Measurements from ENCODE around the gene MYO15B.

Gene MYO15B

DNA sequence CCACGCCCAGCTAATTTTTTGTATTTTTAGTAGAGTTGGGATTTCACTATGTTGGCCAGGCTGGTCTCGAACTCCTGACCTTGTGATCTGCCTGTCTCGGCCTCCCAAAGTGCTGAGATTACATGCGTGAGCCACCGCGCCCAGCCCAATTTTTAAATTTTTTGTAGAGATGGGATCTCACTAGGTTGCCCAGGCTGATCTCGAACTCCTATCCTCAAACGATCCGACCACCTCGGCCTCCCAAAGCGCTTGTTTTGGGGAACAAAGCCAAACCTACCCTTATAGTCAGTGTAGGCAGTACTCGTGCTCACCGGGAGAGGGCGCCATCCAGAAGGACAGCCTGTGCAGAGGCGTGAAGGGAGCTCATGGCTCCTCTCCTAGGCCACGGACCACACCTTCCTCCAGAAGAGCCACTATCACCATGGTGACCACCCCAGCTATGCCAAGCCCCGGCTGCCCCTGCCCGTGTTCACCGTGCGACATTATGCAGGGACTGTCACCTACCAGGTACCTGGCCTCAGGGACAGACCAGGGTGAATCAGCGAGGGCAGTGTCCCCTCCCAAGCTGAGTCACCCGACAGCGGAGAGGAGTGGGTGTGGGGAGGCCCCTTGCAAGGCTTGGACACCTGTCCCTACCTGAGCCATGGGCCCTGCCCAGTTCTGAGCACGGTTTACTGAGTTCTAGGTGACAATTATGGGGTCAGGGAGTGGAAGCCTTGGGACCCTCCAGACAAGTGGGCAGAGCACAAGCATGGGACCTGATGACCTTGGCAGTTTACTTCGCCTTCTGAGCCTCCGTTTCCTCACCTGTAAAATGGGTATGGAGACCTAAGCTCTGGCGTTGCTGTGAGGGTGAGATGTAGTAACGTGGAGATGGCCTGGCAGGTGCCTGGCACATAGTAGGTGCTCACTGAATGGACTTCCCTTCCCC lies 13.7 kb downstream of the MYO15B start:
- H3K4me1 ChIP-seq (ENCODE audit: control extremely low read depth in 1 of 4, control insufficient read depth in 4 of 4, insufficient read depth in 4 of 4, low read length in 3 of 4), result no peaks in the 10 kb centered on the region
- H3K27ac ChIP-seq (ENCODE audit: insufficient read depth in 1 of 2, low read depth in 1 of 2, low read length in 2 of 2, poor library complexity in 1 of 2, severe bottlenecking in 2 of 2), result no peak overlapping the region
- no peak overlapping the region for H3K4me3 ChIP-seq (ENCODE audit: control insufficient read depth in 1 of 7, extremely low read depth in 1 of 7, insufficient read depth in 4 of 7, low read depth in 2 of 7, low read length in 6 of 7)
- H3K9me3 ChIP-seq (ENCODE audit: control extremely low read depth in 1 of 5, control insufficient read depth in 4 of 5, insufficient read depth in 2 of 5, low read depth in 1 of 5, low read length in 4 of 5), result no peaks in the 10 kb centered on the region
- ChIA-PET CTCF (interaction anchor here (0.6 to 5.5 kb wide), 20 partner anchors 8 to 171 kb away, joined by 3 to 30 read pairs (median 4); partner anchors contain the start of gene SMIM5), POLR2A (interaction anchor here (0.6 to 0.8 kb wide), 2 partner anchors 7 to 13 kb away, joined by 3 to 4 read pairs; no protein-coding TSS in a partner anchor)
- WGBS (ENCODE audit: insufficient coverage), result 80% methylated on average over 26 of the region's 28 CpGs
- H3K27me3 ChIP-seq (replicated peaks in 2 of 5; ENCODE audit: control insufficient read depth in 4 of 5, insufficient read depth in 5 of 5, low read length in 4 of 5), result no peaks in the 10 kb centered on the region
- DNase-seq, result peak; percentile 71 to 84 (median 83)
- peaks cover 0 to 32% (median 17%) of the 10 kb centered on the region in 4 experiments for H3K36me3 ChIP-seq (ENCODE audit: control insufficient read depth in 4 of 4, insufficient read depth in 4 of 4, low read length in 3 of 4)

DNA sequence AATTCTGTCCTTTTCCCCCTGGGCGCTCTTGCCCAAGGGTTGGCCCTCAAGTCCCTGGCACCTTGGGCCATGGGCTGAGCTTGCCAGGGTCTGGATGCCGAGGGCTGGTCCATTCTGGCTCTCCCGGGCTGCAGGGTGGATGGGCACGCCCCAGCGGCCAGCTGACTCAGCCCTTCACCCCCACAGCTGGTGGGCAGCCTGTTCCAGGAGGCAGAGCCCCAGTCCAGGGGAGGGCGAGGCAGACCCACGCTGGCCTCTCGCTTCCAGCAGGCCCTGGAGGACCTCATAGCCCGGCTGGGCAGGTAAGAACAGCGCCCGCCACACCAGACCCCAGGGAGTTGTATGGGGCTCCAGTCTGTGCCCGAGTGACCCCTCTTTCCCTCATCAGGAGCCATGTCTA lies 15.0 kb downstream of the MYO15B start:
- Histone ChIP-seq H3K9me3 (ENCODE audit: control extremely low read depth in 1 of 5, control insufficient read depth in 4 of 5, insufficient read depth in 2 of 5, low read depth in 1 of 5, low read length in 4 of 5) (no peaks in the 10 kb centered on the region), H3K4me3 (ENCODE audit: control insufficient read depth in 1 of 7, extremely low read depth in 1 of 7, insufficient read depth in 4 of 7, low read depth in 2 of 7, low read length in 6 of 7) (no peak overlapping the region), H3K27me3 (replicated peaks in 2 of 5; ENCODE audit: control insufficient read depth in 4 of 5, insufficient read depth in 5 of 5, low read length in 4 of 5) (no peaks in the 10 kb centered on the region), H3K36me3 (ENCODE audit: control insufficient read depth in 4 of 4, insufficient read depth in 4 of 4, low read length in 3 of 4) (peaks cover 0 to 31% (median 14%) of the 10 kb centered on the region in 4 experiments), H3K4me1 (ENCODE audit: control extremely low read depth in 1 of 4, control insufficient read depth in 4 of 4, insufficient read depth in 4 of 4, low read length in 3 of 4) (no peaks in the 10 kb centered on the region), H3K27ac (ENCODE audit: insufficient read depth in 1 of 2, low read depth in 1 of 2, low read length in 2 of 2, poor library complexity in 1 of 2, severe bottlenecking in 2 of 2) (no peak overlapping the region)
- 97% methylated on average over 9 of the region's 12 CpGs for WGBS (ENCODE audit: insufficient coverage)
- ChIA-PET POLR2A (interaction anchor here (0.6 kb wide), 1 partner anchor 25 kb away, joined by 5 read pairs; no protein-coding TSS in a partner anchor), CTCF (interaction anchor here (0.7 to 5.5 kb wide), 11 partner anchors 9 to 151 kb away, joined by 3 to 30 read pairs (median 4); partner anchors contain the start of gene SMIM5)
- DNase-seq, result no peak

DNA sequence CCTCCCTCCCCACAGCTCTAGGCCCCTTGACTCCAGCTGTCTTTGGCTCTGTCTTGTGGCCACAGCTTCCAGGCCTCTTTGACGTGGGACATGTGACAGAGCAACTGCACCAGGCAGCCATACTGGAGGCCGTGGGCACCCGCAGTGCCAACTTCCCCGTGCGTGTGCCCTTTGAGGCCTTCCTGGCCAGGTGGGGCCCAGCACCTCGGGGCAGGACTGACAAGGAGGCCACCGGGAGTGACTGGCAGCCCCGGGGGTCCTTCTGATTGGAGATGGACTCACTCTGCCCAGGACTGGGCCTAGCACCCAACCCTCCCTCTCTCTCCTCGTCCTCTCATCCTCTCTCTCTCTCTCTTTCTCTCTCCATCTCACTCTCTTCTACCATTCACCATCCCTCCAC lies 15.5 kb downstream of the MYO15B start:
- 92% methylated on average over 8 of the region's 9 CpGs for WGBS (ENCODE audit: insufficient coverage)
- Histone ChIP-seq H3K4me1 (ENCODE audit: control extremely low read depth in 1 of 4, control insufficient read depth in 4 of 4, insufficient read depth in 4 of 4, low read length in 3 of 4) (no peaks in the 10 kb centered on the region), H3K4me3 (ENCODE audit: control insufficient read depth in 1 of 7, extremely low read depth in 1 of 7, insufficient read depth in 4 of 7, low read depth in 2 of 7, low read length in 6 of 7) (no peak overlapping the region), H3K27ac (ENCODE audit: insufficient read depth in 1 of 2, low read depth in 1 of 2, low read length in 2 of 2, poor library complexity in 1 of 2, severe bottlenecking in 2 of 2) (no peak overlapping the region), H3K36me3 (ENCODE audit: control insufficient read depth in 4 of 4, insufficient read depth in 4 of 4, low read length in 3 of 4) (peaks cover 0 to 32% (median 14%) of the 10 kb centered on the region in 4 experiments), H3K27me3 (replicated peaks in 2 of 5; ENCODE audit: control insufficient read depth in 4 of 5, insufficient read depth in 5 of 5, low read length in 4 of 5) (no peaks in the 10 kb centered on the region), H3K9me3 (ENCODE audit: control extremely low read depth in 1 of 5, control insufficient read depth in 4 of 5, insufficient read depth in 2 of 5, low read depth in 1 of 5, low read length in 4 of 5) (no peaks in the 10 kb centered on the region)
- ChIA-PET CTCF (interaction anchor here (0.7 to 5.5 kb wide), 11 partner anchors 11 to 146 kb away, joined by 3 to 30 read pairs (median 3); partner anchors contain the start of gene SMIM5), POLR2A (interaction anchor here (0.6 kb wide), 1 partner anchor 24 kb away, joined by 5 read pairs; no protein-coding TSS in a partner anchor)
- DNase-seq, result no peak

DNA sequence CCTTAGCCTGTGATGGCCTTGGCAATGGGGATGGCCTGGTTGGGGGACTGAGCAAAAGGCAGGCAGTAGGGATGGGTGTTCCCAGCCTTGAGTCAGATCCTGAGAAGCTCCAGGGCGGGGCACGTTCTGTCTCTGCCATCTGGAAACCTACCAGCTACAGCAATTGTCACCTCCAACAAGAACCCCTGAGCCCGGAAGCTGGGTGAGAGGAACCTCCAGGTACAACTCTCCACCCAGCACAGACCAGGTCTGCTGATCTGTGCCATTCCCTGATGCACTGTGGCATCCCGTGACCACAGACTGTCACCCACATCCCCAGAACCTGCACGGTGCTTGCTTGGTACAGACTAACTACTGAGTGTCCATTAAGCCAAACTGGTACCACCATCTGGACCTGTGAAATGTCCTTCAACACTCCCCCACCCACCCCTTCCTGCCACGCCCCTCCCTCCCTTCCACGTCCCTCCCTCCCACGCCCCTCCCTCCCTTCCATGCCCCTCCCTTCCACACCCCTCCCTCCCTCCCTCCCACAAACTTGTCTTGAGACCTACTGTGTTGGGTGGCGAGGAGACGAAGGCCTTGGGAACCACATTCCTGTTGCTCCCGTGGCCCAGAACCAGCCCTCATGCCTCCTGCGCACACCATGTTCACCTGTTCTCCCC lies 16.6 kb downstream of the MYO15B start:
- Histone ChIP-seq H3K27ac (ENCODE audit: insufficient read depth in 1 of 2, low read depth in 1 of 2, low read length in 2 of 2, poor library complexity in 1 of 2, severe bottlenecking in 2 of 2) (peak overlapping the region in 1 of 2 experiments; percentile 14), H3K4me1 (ENCODE audit: control extremely low read depth in 1 of 4, control insufficient read depth in 4 of 4, insufficient read depth in 4 of 4, low read length in 3 of 4) (no peaks in the 10 kb centered on the region), H3K36me3 (ENCODE audit: control insufficient read depth in 4 of 4, insufficient read depth in 4 of 4, low read length in 3 of 4) (peaks cover 0 to 32% (median 16%) of the 10 kb centered on the region in 4 experiments), H3K4me3 (ENCODE audit: control insufficient read depth in 1 of 7, extremely low read depth in 1 of 7, insufficient read depth in 4 of 7, low read depth in 2 of 7, low read length in 6 of 7) (no peak overlapping the region), H3K27me3 (replicated peaks in 2 of 5; ENCODE audit: control insufficient read depth in 4 of 5, insufficient read depth in 5 of 5, low read length in 4 of 5) (no peaks in the 10 kb centered on the region), H3K9me3 (ENCODE audit: control extremely low read depth in 1 of 5, control insufficient read depth in 4 of 5, insufficient read depth in 2 of 5, low read depth in 1 of 5, low read length in 4 of 5) (no peaks in the 10 kb centered on the region)
- CTCF ChIA-PET, result interaction anchor here (0.7 to 5.5 kb wide), 6 partner anchors 10 to 149 kb away, joined by 3 to 30 read pairs (median 4); partner anchors contain the start of gene SMIM5
- 86% methylated on average over 9 of the region's 12 CpGs for WGBS (ENCODE audit: insufficient coverage)
- no peak for DNase-seq
- POLR2A ChIA-PET, result no interaction called here

DNA sequence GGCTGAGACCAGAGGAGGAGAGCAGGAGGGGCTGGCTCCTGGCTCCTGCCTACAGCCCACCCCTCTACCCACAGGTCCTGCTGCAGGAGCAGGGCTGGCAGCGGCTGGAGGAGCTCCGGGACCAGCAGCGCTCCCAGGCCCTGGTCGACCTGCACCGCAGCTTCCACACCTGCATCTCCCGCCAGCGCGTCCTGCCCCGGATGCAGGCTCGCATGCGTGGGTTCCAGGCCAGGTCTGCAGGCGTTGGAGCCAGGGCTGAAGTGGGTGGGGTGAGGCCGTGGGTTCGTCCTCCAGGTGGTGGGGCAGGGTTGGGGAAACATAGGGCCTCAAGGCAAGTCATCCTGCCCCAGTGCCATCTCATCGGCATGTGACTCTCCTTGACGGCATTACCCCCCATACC lies 18.2 kb downstream of the MYO15B start:
- Histone ChIP-seq H3K36me3 (ENCODE audit: control insufficient read depth in 4 of 4, insufficient read depth in 4 of 4, low read length in 3 of 4) (peaks cover 0 to 44% (median 24%) of the 10 kb centered on the region in 4 experiments), H3K4me1 (ENCODE audit: control extremely low read depth in 1 of 4, control insufficient read depth in 4 of 4, insufficient read depth in 4 of 4, low read length in 3 of 4) (no peaks in the 10 kb centered on the region), H3K27ac (ENCODE audit: insufficient read depth in 1 of 2, low read depth in 1 of 2, low read length in 2 of 2, poor library complexity in 1 of 2, severe bottlenecking in 2 of 2) (no peak overlapping the region), H3K4me3 (ENCODE audit: control insufficient read depth in 1 of 7, extremely low read depth in 1 of 7, insufficient read depth in 4 of 7, low read depth in 2 of 7, low read length in 6 of 7) (no peak overlapping the region), H3K9me3 (ENCODE audit: control extremely low read depth in 1 of 5, control insufficient read depth in 4 of 5, insufficient read depth in 2 of 5, low read depth in 1 of 5, low read length in 4 of 5) (no peaks in the 10 kb centered on the region), H3K27me3 (replicated peaks in 2 of 5; ENCODE audit: control insufficient read depth in 4 of 5, insufficient read depth in 5 of 5, low read length in 4 of 5) (no peaks in the 10 kb centered on the region)
- ChIA-PET POLR2A (no interaction called here), CTCF (interaction anchor here (1.0 to 5.5 kb wide), 4 partner anchors 19 to 65 kb away, joined by 3 to 30 read pairs (median 6); partner anchors contain the start of gene SMIM5)
- WGBS (ENCODE audit: insufficient coverage), result 84% methylated on average over 8 of the region's 16 CpGs
- no peak for DNase-seq

DNA sequence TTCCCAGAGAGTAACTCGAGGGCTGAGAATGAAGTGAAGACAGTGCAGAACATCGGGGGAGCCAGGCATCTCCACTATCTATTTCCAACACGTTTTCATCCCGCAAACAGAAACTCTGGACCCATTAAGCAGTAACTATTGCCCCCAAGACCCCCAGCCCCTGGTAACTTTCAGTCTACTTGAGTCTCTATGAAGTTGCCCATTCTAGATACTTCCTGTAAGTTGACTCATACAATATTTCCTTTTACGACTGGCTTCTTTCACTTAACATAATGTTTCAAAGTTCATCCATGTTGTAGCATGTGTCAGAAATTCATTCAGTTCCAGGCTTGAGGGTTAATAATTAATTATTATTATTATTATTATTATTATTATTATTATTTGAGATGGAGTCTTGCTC lies 19.5 kb downstream of the MYO15B start:
- ChIA-PET POLR2A (no interaction called here), CTCF (no interaction called here)
- Histone ChIP-seq H3K27ac (ENCODE audit: insufficient read depth in 1 of 2, low read depth in 1 of 2, low read length in 2 of 2, poor library complexity in 1 of 2, severe bottlenecking in 2 of 2) (no peak overlapping the region), H3K36me3 (ENCODE audit: control insufficient read depth in 4 of 4, insufficient read depth in 4 of 4, low read length in 3 of 4) (peaks cover 0 to 51% (median 21%) of the 10 kb centered on the region in 4 experiments), H3K9me3 (ENCODE audit: control extremely low read depth in 1 of 5, control insufficient read depth in 4 of 5, insufficient read depth in 2 of 5, low read depth in 1 of 5, low read length in 4 of 5) (no peaks in the 10 kb centered on the region), H3K4me1 (ENCODE audit: control extremely low read depth in 1 of 4, control insufficient read depth in 4 of 4, insufficient read depth in 4 of 4, low read length in 3 of 4) (no peaks in the 10 kb centered on the region), H3K27me3 (replicated peaks in 2 of 5; ENCODE audit: control insufficient read depth in 4 of 5, insufficient read depth in 5 of 5, low read length in 4 of 5) (no peaks in the 10 kb centered on the region), H3K4me3 (ENCODE audit: control insufficient read depth in 1 of 7, extremely low read depth in 1 of 7, insufficient read depth in 4 of 7, low read depth in 2 of 7, low read length in 6 of 7) (no peak overlapping the region)
- WGBS (ENCODE audit: insufficient coverage), result 100% methylated on average over 4 of the region's 5 CpGs
- DNase-seq, result no peak

Data from common myeloid progenitor, CD34-positive (primary cell).